Measurements from ENCODE around the gene TULP4.

- TF ChIP-seq EZH2 (IDR thresholded peaks at IDR 0.05): no peak
- no peak for TF ChIP-seq POLR2AphosphoS5 (IDR thresholded peaks at IDR 0.05; ENCODE audit: borderline replicate concordance, low read depth, low read length)
These were observed 41.7 kb upstream of the TULP4 start for GRCh38 chr6:158270389-158271127.

Measured in SK-N-MC (cell line).